Spinal cord (tissue), 10 donors: ENCODE results near the gene ZNF280B. TPM values are rescaled to one million over a fixed set of nuclear protein-coding genes. Genes with fewer than 3 reads are reported as not detected.
"Not testable (repeated sequence)": the region's sequence is repeated elsewhere in the genome, so short reads cannot be mapped to it uniquely, and the experiment has no call there.

Experiments used
- DNase-seq, 6 donors: peaks; one replicate each; pipeline versions ENCODE4 v3.0.0 to v3.0.0-alpha.2; 2013 to 2015; ENCODE audit warnings: low spot score in 6 of 6, low read depth in 4 of 6
- H3K27ac ChIP-seq: one replicate; pipeline ENCODE4 v1.5.1; 2013; ENCODE audit warnings: low read depth, low read length, control low read depth
- H3K27me3 ChIP-seq: one replicate; pipeline ENCODE4 v1.6.1; 2013; ENCODE audit warnings: low read length; ENCODE audit not compliant: control insufficient read depth, insufficient read depth
- H3K36me3 ChIP-seq: one replicate; pipeline ENCODE4 v1.6.1; 2013; ENCODE audit warnings: low read length; ENCODE audit not compliant: control insufficient read depth, insufficient read depth
- H3K4me1 ChIP-seq: one replicate; pipeline ENCODE4 v1.6.1; 2013; ENCODE audit warnings: low read length; ENCODE audit not compliant: control insufficient read depth, insufficient read depth
- H3K4me3 ChIP-seq: one replicate; pipeline ENCODE4 v1.5.1; 2013; ENCODE audit warnings: low read depth, low read length, control low read depth
- H3K9me3 ChIP-seq: one replicate; pipeline ENCODE4 v1.6.1; 2013; ENCODE audit warnings: low read length; ENCODE audit not compliant: control insufficient read depth, insufficient read depth
- whole genome bisulfite sequencing: methylation state at CpG from one replicate; pipeline ENCODE4 v1.1.5; 2013; ENCODE audit warnings: missing lambda C conversion rate; ENCODE audit not compliant: insufficient coverage; 5-methylcytosine and 5-hydroxymethylcytosine counted together
- polyA plus RNA-seq, 2 donors: library from polyadenylated mRNA; unstranded; fragments of 120-200 nt; gene quantifications; one replicate each; pipeline ENCODE4 v1.2.1, GENCODE V29; 2013; ENCODE audit not compliant: insufficient read length in 2 of 2
- total RNA-seq, 2 donors: library from RNA; depleted of rRNA in 1 of 2; stranded (reverse); fragments of 120-200 nt in 1 of 2; fragments of >200 nt in 1 of 2; gene quantifications; one replicate each; pipeline versions ENCODE4 v1.2.3 to v1.2.4, GENCODE V29; 2013 to 2014
- donor health status: healthy.

ZNF280B gene
- total and polyA plus RNA-seq, 4 donors, result 3.4 to 5.0 (median 4.3) TPM

DNA sequence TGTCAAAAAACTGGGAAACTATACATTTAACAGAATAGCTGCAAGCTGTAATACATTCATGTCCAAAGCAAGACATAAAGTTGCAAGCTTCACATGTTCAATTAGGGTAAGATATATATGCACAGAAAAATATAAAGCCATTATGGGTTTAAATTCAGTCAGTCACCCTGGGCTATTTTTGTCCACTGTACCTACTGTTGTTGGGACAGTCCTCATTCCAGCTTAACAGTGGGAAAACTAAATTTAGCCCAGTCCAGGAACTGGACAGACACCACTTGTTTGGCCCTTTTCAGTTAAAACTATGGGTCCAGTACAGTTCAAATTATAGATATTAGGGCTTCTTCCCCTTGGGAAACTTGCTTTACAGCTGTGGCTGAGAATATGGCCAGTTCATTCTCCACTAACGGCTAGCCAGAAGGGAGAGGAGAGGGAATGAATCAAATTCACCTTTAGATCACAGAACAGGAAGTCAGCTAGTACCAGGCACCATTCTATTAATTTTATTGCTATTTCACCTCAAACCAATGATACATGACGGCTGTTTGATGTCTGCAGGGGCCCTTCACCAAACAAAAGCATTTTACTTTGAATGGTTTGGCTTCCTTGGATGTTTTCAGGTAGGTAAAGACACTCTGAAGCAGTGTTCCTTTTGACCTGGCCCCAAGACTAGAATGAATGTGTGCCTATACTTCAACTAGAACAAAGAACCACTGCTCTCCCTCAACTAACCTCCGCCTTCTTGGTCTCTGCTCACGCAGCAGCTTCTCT is 22.2 kb downstream of the ZNF280B start:
- DNase-seq, result peak in 2 of 6 donors; percentile 1 to 44
- 60% methylated on average over 1 of the region's 4 CpGs for WGBS
- peaks cover 17% of the 10 kb centered on the region for H3K36me3 ChIP-seq
- H3K4me1 ChIP-seq, result no peaks in the 10 kb centered on the region
- no peaks in the 10 kb centered on the region for H3K9me3 ChIP-seq
- H3K27ac ChIP-seq, result no peak overlapping the region
- H3K4me3 ChIP-seq, result no peak overlapping the region
- H3K27me3 ChIP-seq, result no peaks in the 10 kb centered on the region

DNA sequence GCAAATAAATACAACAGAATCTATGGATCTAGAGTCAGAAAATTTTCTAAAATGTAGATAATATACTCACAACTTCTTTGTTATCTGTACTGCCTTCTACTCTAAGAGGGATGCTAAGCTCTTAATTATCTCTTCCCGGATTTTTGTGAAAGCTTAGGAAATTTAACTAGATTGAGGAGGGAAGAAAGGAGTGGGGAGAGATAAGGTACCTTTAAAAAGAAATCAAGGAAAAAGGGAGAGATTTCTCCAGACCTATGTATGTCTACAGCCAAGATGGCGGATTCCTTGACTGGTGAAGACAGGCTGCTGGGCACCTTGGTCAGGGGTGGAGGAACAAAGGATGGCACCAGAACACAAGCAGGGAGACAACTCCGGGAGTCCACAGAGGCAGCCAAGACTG is 23.0 kb downstream of the ZNF280B start:
- Histone ChIP-seq H3K36me3 (peaks cover 15% of the 10 kb centered on the region), H3K4me1 (no peaks in the 10 kb centered on the region), H3K27me3 (no peaks in the 10 kb centered on the region), H3K4me3 (no peak overlapping the region), H3K9me3 (no peaks in the 10 kb centered on the region), H3K27ac (no peak overlapping the region)
- DNase-seq, result no peak
- WGBS, result no CpG with 5 or more reads among the region's 3 CpGs

DNA sequence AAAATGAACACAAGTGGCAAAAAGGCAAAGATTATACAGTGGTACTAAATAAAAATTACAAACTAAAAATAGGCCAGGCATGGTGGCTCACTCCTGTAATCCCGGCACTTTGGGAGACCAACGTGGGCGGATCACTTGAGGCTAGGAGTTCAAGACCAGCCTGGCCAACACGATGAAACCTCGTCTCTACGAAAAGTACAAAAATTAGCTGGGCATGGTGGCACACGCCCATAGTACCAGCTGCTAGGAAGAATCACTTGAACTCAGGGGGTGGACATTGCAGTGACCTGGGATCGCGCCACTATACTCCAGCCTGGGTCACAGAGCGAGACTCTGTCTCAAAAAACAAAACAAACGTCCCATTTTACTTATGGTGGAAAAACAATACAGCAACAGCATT is 24.5 kb downstream of the ZNF280B start:
- no peaks in the 10 kb centered on the region for H3K4me1 ChIP-seq
- DNase-seq, result no peak
- H3K4me3 ChIP-seq, result no peak overlapping the region
- H3K27me3 ChIP-seq, result no peaks in the 10 kb centered on the region
- H3K36me3 ChIP-seq, result peaks cover 13% of the 10 kb centered on the region
- H3K27ac ChIP-seq, result no peak overlapping the region
- 96% methylated on average over 9 of the region's 11 CpGs for WGBS
- H3K9me3 ChIP-seq, result no peaks in the 10 kb centered on the region

DNA sequence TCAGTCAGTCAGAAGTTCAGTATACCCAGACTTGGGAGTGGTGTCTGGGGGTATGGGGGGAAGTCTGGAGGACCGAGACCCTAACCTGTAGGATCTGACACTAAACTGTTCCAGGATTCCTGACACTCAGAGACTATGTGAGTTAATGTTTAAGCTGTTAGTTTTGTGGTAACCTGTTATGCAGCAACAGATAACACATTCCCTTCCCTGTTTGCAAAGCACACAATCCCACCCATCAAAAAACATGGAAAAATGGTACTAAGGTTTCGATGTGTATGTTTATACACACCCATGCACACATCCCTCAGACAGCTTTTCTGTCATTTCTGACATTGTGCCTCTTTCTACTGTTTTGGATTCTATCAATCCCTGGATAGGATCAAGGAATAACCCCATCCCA is 27.6 kb downstream of the ZNF280B start:
- WGBS, result no CpG with 5 or more reads among the region's 2 CpGs
- Histone ChIP-seq H3K4me1 (no peaks in the 10 kb centered on the region), H3K36me3 (peaks cover 7% of the 10 kb centered on the region), H3K4me3 (no peak overlapping the region), H3K27ac (no peak overlapping the region), H3K27me3 (no peaks in the 10 kb centered on the region), H3K9me3 (no peaks in the 10 kb centered on the region)
- DNase-seq, result no peak

DNA sequence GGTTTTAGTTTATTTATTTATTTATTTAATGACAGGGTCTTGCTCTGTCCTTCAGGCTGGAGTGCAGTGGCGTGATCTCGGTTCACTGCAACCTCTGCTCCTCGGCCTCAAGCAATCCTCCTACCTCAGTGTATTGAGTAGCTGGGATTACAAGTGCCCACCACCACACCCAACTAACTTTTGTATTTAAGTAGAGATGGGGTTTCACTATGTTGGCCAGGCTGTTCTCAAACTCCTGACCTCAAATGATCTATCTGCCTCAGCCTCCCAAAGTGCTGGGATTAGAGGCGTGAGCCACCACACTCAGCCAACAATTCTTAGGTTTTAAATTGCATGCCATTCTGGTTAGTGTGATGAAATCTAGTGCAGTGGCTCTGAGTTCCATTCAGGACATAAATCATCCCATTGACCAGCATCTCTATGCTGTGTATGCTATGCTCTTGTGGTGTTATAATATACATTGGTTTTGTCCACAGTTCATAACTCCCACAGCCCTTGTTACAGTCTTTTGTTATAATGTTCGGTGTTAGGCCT is 28.5 kb downstream of the ZNF280B start:
- no peaks in the 10 kb centered on the region for H3K9me3 ChIP-seq
- H3K36me3 ChIP-seq, result peaks cover 5% of the 10 kb centered on the region
- no peaks in the 10 kb centered on the region for H3K4me1 ChIP-seq
- DNase-seq, result no peak
- WGBS, result no CpG with 5 or more reads among the region's 5 CpGs
- H3K27ac ChIP-seq, result no peak overlapping the region
- H3K4me3 ChIP-seq, result no peak overlapping the region
- no peaks in the 10 kb centered on the region for H3K27me3 ChIP-seq

DNA sequence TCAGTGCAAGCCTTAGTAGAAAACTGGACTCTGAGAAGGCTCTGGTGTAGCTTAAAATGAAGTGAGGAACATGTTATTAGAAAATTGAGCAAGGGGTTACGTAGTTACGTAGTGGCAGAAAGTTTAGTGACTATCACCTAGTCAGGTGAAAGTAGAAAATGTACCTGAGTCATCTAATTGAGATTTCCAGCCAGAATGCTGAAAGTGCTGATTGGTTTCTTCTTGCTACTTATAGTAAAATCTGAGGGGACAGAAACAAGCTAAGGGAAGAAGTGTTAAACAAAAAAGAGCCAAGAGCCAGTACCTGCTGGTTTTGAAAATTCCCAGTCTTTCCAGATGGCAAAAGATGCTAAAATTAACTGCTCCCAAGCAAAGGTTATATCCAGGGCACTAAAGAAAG is 29.4 kb downstream of the ZNF280B start:
- peaks cover 3% of the 10 kb centered on the region for H3K36me3 ChIP-seq
- no peaks in the 10 kb centered on the region for H3K27me3 ChIP-seq
- H3K9me3 ChIP-seq, result no peaks in the 10 kb centered on the region
- no peak overlapping the region for H3K4me3 ChIP-seq
- DNase-seq, result no peak
- WGBS, result 93% methylated on average over 2 of the region's 2 CpGs
- H3K4me1 ChIP-seq, result no peaks in the 10 kb centered on the region
- H3K27ac ChIP-seq, result no peak overlapping the region

DNA sequence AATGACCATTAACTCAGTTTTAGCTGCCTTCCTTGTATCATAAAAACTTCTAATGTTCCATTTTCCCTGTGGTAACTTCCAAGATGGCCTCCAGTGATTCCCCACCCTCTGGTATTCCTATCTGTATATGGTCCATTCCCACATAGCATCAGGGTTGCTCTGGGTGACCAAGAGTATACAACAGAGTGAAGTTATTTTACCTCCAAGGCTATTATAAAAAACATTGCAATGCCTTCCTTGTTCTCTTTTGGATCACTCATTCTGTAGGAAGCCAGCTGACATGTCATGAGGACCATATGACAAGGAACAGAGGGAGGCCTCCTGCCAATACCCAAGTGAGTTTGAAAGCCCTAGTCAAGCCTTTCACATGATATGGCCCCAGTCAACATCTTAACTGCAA is 30.1 kb downstream of the ZNF280B start:
- H3K9me3 ChIP-seq, result no peaks in the 10 kb centered on the region
- no peaks in the 10 kb centered on the region for H3K27me3 ChIP-seq
- peak in 1 of 6 donors; percentile 2 for DNase-seq
- no peaks in the 10 kb centered on the region for H3K36me3 ChIP-seq
- H3K4me1 ChIP-seq, result no peaks in the 10 kb centered on the region
- no peak overlapping the region for H3K4me3 ChIP-seq
- H3K27ac ChIP-seq, result no peak overlapping the region

DNA sequence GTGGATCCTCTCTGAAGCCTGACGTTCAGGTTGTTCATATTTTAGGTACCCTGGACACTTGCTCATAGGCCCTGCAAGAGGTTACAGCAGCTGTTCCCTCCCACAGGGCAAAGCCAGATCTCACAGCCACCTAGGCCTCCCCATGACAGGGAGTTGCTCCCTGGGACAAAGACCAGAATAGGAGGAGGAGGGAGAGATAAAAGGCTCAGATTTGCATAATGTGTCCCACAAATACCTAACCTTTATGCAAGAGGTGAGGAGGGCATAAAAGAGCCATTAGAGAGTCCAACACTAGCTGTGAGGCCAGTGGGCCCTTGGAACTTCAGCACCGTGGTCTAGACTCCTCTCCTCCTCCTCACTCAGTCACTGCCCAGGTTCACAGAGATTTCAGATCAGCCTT is 33.8 kb downstream of the ZNF280B start:
- WGBS, result 20% methylated on average over 1 of the region's 2 CpGs
- H3K9me3 ChIP-seq, result no peaks in the 10 kb centered on the region
- no peak overlapping the region for H3K27ac ChIP-seq
- H3K4me3 ChIP-seq, result no peak overlapping the region
- no peak for DNase-seq
- H3K36me3 ChIP-seq, result no peaks in the 10 kb centered on the region
- H3K27me3 ChIP-seq, result no peaks in the 10 kb centered on the region
- H3K4me1 ChIP-seq, result no peaks in the 10 kb centered on the region

DNA sequence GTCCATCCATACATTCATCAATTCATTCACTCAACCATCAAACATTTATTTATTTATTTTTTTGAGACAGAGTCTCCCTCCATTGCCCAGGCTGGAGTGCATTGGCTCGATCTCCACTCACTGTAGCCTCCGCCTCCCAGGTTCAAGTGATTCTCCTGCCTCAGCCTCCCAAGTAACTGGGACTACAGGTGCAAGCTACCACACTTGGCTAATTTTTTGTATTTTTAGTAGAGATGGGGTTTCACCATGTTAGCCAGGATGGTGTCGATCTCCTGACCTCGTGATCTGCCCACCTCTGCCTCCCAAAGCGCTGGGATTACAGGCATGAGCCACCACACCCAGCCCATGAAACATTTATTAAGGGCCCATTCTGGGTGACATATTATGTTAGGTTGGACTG is 37.4 kb downstream of the ZNF280B start:
- 80% methylated on average over 1 of the region's 5 CpGs for WGBS
- not testable (repeated sequence) for DNase-seq, H3K27me3 ChIP-seq, H3K4me1 ChIP-seq, H3K27ac ChIP-seq, H3K4me3 ChIP-seq, H3K36me3 ChIP-seq, H3K9me3 ChIP-seq

DNA sequence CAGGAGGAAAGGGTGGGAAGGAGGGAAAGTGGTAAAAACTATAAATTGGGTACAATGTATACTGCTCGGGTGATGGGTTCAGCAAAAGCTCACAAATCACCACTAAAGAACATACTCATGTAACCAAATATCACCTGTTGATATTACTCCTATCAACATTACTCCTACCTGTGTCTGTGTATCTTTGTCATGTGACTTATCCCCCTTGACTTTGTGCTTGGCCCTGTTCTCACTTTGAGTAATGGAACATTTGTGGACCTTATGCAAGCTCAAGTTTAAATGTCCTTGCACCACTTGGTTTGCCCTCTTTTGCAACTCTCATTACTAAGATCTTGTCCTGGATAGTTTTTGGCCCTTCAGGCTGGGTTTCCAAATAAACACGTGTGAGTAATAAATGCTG is 39.0 kb downstream of the ZNF280B start:
- no peak overlapping the region for H3K4me3 ChIP-seq
- no peak for DNase-seq
- no peaks in the 10 kb centered on the region for H3K9me3 ChIP-seq
- H3K27ac ChIP-seq, result no peak overlapping the region
- WGBS, result no CpG with 5 or more reads among the region's 2 CpGs
- no peaks in the 10 kb centered on the region for H3K4me1 ChIP-seq
- H3K36me3 ChIP-seq, result no peaks in the 10 kb centered on the region
- no peaks in the 10 kb centered on the region for H3K27me3 ChIP-seq
